NB4 (cell line): Measurements from ENCODE around the gene CIC.

ENCODE experiments used
- MAX ChIP-seq: IDR thresholded peaks from 2 replicates; pipeline ENCODE4 v1.6.1; 2011; ENCODE audit warnings: low read depth, low read length
- MYC ChIP-seq: IDR thresholded peaks from 2 replicates; pipeline ENCODE4 v1.6.1; 2011; ENCODE audit warnings: low read depth, low read length
- POLR2A ChIP-seq: IDR thresholded peaks from 2 replicates; pipeline ENCODE4 v1.6.1; 2011; ENCODE audit warnings: mild to moderate bottlenecking; ENCODE audit not compliant: insufficient read length; ENCODE audit errors: extremely low read depth
- TF ChIP-seq, protein P1 (sequence below): IDR thresholded peaks from one replicate; pipeline ENCODE4 v1.5.1; 2012; ENCODE audit warnings: low read depth, low read length

- TF ChIP-seq, protein P1, sequence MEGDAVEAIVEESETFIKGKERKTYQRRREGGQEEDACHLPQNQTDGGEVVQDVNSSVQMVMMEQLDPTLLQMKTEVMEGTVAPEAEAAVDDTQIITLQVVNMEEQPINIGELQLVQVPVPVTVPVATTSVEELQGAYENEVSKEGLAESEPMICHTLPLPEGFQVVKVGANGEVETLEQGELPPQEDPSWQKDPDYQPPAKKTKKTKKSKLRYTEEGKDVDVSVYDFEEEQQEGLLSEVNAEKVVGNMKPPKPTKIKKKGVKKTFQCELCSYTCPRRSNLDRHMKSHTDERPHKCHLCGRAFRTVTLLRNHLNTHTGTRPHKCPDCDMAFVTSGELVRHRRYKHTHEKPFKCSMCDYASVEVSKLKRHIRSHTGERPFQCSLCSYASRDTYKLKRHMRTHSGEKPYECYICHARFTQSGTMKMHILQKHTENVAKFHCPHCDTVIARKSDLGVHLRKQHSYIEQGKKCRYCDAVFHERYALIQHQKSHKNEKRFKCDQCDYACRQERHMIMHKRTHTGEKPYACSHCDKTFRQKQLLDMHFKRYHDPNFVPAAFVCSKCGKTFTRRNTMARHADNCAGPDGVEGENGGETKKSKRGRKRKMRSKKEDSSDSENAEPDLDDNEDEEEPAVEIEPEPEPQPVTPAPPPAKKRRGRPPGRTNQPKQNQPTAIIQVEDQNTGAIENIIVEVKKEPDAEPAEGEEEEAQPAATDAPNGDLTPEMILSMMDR, result no peak
- TF ChIP-seq POLR2A (no peak), MAX (no peak), MYC (no peak)
Observed at GRCh38 chr19:42334697-42335373, 65.8 kb downstream of the CIC start.
